Measurements from ENCODE around the gene VN1R4. TPM values are rescaled to one million over a fixed set of nuclear protein-coding genes. Genes with fewer than 3 reads are reported as not detected.

Gene VN1R4
- total RNA-seq, 1 experiment from 2014 or later: not detected

DNA sequence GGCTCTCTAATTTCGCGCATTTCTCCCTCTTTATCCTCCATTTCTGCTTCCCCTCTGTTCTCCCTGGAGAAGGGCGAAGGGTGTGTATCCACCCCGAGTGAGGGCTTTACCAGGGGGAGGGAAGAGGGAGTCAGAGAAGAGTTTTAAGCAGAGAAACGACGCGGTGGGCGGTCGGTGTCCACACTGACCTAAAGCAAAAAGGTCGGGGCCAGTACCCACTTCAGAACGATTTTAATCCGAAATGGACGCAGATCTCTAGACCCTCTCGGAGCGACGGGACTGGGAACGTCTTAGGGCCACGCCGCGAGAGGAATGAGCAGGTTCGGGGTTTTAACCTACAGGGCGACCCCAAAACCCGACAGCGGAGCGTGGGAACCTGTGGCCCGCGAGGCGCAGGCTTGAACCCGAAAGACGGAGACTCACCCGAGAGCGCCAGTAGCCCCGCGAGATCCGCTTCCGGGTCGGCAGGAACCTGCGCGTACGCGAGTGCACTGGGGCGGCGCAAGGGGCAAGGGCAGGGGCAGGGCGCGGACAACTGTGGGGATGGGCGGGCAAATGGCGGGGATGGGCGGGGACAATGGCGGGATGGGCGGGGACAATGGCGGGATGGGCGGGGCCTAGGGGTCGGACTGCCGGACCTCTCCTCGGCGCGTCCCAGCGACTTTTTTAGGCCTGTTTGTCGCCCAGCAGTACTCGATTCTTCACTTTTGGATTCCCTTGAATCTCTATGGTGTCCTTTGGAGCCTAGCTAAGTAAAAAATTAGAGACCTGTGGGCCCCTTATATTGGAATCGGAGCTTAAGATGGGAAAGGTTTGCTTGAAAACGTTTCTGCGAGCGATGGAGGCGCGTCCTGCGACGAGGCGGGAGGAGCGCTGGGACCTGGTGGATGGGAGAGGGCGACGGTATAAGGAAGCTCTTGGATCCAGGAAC is 12.8 kb downstream of the VN1R4 start, which contains the start of gene ZNF677:
Gene ZNF677 (minus strand): TSS at position 463 of the 931 bp plus-strand sequence. CDS start 3,323 bp downstream, outside the sequence.
- Histone ChIP-seq H3K9me3 (ENCODE audit: low read length) (peaks cover 64% of the 10 kb centered on the region), H3K4me1 (ENCODE audit: insufficient read depth, low read length) (no peaks in the 10 kb centered on the region), H3K9me2 (replicated peaks; ENCODE audit: low read length) (no peaks in the 10 kb centered on the region), H3K27me3 (ENCODE audit: low read length) (no peaks in the 10 kb centered on the region), H3F3A (ENCODE audit: low read length, unreplicated experiment) (no peaks in the 10 kb centered on the region), H3K9ac (ENCODE audit: low read length) (peak within 1 kb of the TSS; percentile 74), H3K79me2 (ENCODE audit: low read length) (no peaks in the 10 kb centered on the region), H3K4me2 (ENCODE audit: low read length) (peak within 1 kb of the TSS; percentile 85), H3K27ac (ENCODE audit: low read length) (no peak within 1 kb of the TSS), H3K36me3 (ENCODE audit: low read depth, low read length) (peaks cover 34% of the 10 kb centered on the region), H4K20me1 (ENCODE audit: low read length) (no peaks in the 10 kb centered on the region), H3K4me3 (ENCODE audit: low read length) (peak within 1 kb of the TSS; percentile 82), H2AFZ (ENCODE audit: low read length) (peak within 1 kb of the TSS; percentile 91)
- TSS peak; percentile 88 for BruUV-seq (replicated peaks)
- ATAC-seq (peak; percentile 99), DNase-seq (peak; percentile 65)
- TF ChIP-seq EZH2phosphoT487 (IDR thresholded peaks at IDR 0.05; ENCODE audit: borderline replicate concordance, low read length) (no peak), EZH2 (IDR thresholded peaks at IDR 0.05; ENCODE audit: low read length, unreplicated experiment) (no peak)
- TF ChIP-seq, protein P1, sequence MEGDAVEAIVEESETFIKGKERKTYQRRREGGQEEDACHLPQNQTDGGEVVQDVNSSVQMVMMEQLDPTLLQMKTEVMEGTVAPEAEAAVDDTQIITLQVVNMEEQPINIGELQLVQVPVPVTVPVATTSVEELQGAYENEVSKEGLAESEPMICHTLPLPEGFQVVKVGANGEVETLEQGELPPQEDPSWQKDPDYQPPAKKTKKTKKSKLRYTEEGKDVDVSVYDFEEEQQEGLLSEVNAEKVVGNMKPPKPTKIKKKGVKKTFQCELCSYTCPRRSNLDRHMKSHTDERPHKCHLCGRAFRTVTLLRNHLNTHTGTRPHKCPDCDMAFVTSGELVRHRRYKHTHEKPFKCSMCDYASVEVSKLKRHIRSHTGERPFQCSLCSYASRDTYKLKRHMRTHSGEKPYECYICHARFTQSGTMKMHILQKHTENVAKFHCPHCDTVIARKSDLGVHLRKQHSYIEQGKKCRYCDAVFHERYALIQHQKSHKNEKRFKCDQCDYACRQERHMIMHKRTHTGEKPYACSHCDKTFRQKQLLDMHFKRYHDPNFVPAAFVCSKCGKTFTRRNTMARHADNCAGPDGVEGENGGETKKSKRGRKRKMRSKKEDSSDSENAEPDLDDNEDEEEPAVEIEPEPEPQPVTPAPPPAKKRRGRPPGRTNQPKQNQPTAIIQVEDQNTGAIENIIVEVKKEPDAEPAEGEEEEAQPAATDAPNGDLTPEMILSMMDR (conservative IDR thresholded peaks at IDR 0.05; ENCODE audit: low read depth, low read length): no peak
- POLR2A ChIA-PET (ENCODE audit: unreplicated experiment): no interaction called here
- intact Hi-C loops (cut with micrococcal nuclease): loop anchor here (2.0 kb wide), 1 partner anchor 78 kb away; the partner anchor contains the start of gene ZNF845
- CTCF ChIA-PET: interaction anchor here (0.6 kb wide), 2 partner anchors 59 to 102 kb away, joined by 3 to 5 read pairs; no protein-coding TSS in a partner anchor

DNA sequence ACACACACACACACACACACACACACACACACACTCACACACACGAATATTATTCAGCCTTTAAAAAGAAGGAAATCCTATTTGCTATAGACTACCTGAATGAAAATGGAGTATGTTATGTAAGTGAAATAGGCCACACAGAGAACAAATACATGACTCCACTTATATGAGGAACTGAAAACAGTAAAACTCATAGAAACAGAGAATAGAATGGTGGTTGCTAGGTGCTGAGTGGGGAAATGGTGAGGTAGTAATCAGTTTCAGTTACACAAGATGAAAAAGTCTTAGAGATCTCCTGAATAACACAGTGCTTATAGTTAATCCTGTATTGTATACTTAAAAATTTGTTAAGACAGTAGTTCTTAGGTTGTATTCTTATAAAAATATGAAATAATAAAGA is 21.0 kb downstream of the VN1R4 start:
- H3K27me3 ChIP-seq (ENCODE audit: low read length): no peaks in the 10 kb centered on the region
- TF ChIP-seq EZH2 (IDR thresholded peaks at IDR 0.05; ENCODE audit: low read length, unreplicated experiment) (no peak), EZH2phosphoT487 (IDR thresholded peaks at IDR 0.05; ENCODE audit: borderline replicate concordance, low read length) (no peak)
- TF ChIP-seq, protein P1 (conservative IDR thresholded peaks at IDR 0.05; ENCODE audit: low read depth, low read length): no peak
- intact Hi-C loops (cut with micrococcal nuclease): no loop called here
- H2AFZ ChIP-seq (ENCODE audit: low read length): no peak overlapping the region
- H3K9me2 ChIP-seq (replicated peaks; ENCODE audit: low read length): no peaks in the 10 kb centered on the region
- no peaks in the 10 kb centered on the region for H3F3A ChIP-seq (ENCODE audit: low read length, unreplicated experiment)
- no peaks in the 10 kb centered on the region for H3K4me1 ChIP-seq (ENCODE audit: insufficient read depth, low read length)
- H3K79me2 ChIP-seq (ENCODE audit: low read length): no peaks in the 10 kb centered on the region
- H3K9me3 ChIP-seq (ENCODE audit: low read length): peaks cover 82% of the 10 kb centered on the region
- DNase-seq (no peak), ATAC-seq (no peak)
- ChIA-PET POLR2A (ENCODE audit: unreplicated experiment) (no interaction called here), CTCF (no interaction called here)
- peaks cover 78% of the 10 kb centered on the region for H3K36me3 ChIP-seq (ENCODE audit: low read depth, low read length)
- no peak overlapping the region for H3K9ac ChIP-seq (ENCODE audit: low read length)
- H4K20me1 ChIP-seq (ENCODE audit: low read length): no peaks in the 10 kb centered on the region
- no peak overlapping the region for H3K4me2 ChIP-seq (ENCODE audit: low read length)
- no TSS peak for BruUV-seq (replicated peaks)
- H3K4me3 ChIP-seq (ENCODE audit: low read length): no peak overlapping the region
- no peak overlapping the region for H3K27ac ChIP-seq (ENCODE audit: low read length)
